ENCODE results near the gene ULBP3.
"Not testable (repeated sequence)": the region's sequence is repeated elsewhere in the genome, so short reads cannot be mapped to it uniquely, and the experiment has no call there.

ULBP3 gene

GRCh38 chr6:150075034-150075421 is 6.1 kb upstream of the ULBP3 start:
- no peak for DNase-seq

- DNase-seq, result not testable (repeated sequence)
Measured at GRCh38 chr6:150074396-150075033, 5.6 kb upstream of the ULBP3 start.

- DNase-seq, result peak; percentile 43 to 47
Measured at GRCh38 chr6:150072201-150072600, 3.3 kb upstream of the ULBP3 start.

GRCh38 chr6:150070236-150070818 is 1.4 kb upstream of the ULBP3 start:
- no peak for DNase-seq

GRCh38 chr6:150069706-150070105 is 785 bp upstream of the ULBP3 start:
- no peak for DNase-seq

GRCh38 chr6:150068151-150068550 is 770 bp downstream of the ULBP3 start:
- no peak for DNase-seq

GRCh38 chr6:150065083-150065482 is 3.8 kb downstream of the ULBP3 start:
- no peak for DNase-seq

- DNase-seq, result no peak
Measured at GRCh38 chr6:150063640-150064039, 5.3 kb downstream of the ULBP3 start.

GRCh38 chr6:150059973-150060372 is 8.9 kb downstream of the ULBP3 start:
- DNase-seq, result not testable (repeated sequence)

GRCh38 chr6:150058986-150059385 is 9.9 kb downstream of the ULBP3 start:
- DNase-seq, result no peak

- DNase-seq, result no peak
Measured at GRCh38 chr6:150058231-150058792, 10.6 kb downstream of the ULBP3 start.

GRCh38 chr6:150057501-150057951 is 11.4 kb downstream of the ULBP3 start:
- DNase-seq, result no peak

GRCh38 chr6:150056916-150057315 is 12.0 kb downstream of the ULBP3 start:
- DNase-seq, result no peak

GRCh38 chr6:150056156-150056555 is 12.8 kb downstream of the ULBP3 start:
- DNase-seq, result no peak

GRCh38 chr6:150055131-150055530 is 13.8 kb downstream of the ULBP3 start:
- no peak for DNase-seq

GRCh38 chr6:150053450-150053849 is 15.5 kb downstream of the ULBP3 start:
- no peak for DNase-seq

- DNase-seq, result no peak
Measured at GRCh38 chr6:150050846-150051245, 18.1 kb downstream of the ULBP3 start.

- no peak for DNase-seq
Measured at GRCh38 chr6:150048099-150048498, 20.8 kb downstream of the ULBP3 start.

GRCh38 chr6:150046943-150047342 is 22.0 kb downstream of the ULBP3 start:
- DNase-seq, result no peak

GRCh38 chr6:150044621-150045145 is 24.2 kb downstream of the ULBP3 start:
- DNase-seq, result no peak

- no peak for DNase-seq
Measured at GRCh38 chr6:150043501-150044412, 25.2 kb downstream of the ULBP3 start.

- no peak for DNase-seq
Measured at GRCh38 chr6:150043096-150043495, 25.8 kb downstream of the ULBP3 start.
